T-helper 2 cell treated with Interferon-gamma antibody and Interleukin-4, amounts not matched to agents 100 ng/mL and 5 ng/mL, for 36 hours (primary cell): ENCODE data around the gene LGR4. TPM values are rescaled to one million over a fixed set of nuclear protein-coding genes. Genes with fewer than 3 reads are reported as not detected.

ENCODE experiments used
- intact Hi-C: fragments of 100-400 bp; cut with micrococcal nuclease; formaldehyde crosslinking; loops from one replicate; pipeline ENCODE4 v1.15.1; 2023
- total RNA-seq: library from RNA; stranded (reverse); gene quantifications from 2 replicates; pipeline ENCODE4 v1.2.3, GENCODE V29; 2022

The LGR4 gene
- total RNA-seq, 1 donor from 2014 or later: 0.11 TPM

DNA sequence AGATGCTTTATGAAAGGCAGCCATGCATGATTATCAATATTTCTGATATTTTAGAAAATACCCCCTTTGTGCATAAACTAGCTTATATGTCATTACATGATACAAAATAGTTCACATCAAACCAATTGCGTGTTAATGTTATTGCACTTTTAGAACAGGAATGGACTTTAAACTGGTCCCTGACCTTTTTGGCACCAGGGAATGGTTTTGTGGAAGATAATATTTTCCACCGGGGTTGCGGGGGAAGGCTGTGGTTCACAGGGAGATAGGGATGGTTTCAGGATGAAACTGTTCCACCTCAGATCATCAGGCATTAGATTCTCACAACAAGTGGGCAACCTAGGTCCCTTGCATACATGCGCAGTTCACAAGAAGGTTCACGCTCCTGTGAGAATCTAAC, 16.5 kb upstream of the LGR4 start:
- intact Hi-C loops: loop anchor here (5.0 kb wide), 3 partner anchors 192 to 1207 kb away; no protein-coding TSS in a partner anchor

GRCh38 chr11:27487706-27488105, 15.1 kb upstream of the LGR4 start:
- intact Hi-C loops: loop anchor here (5.0 kb wide), 3 partner anchors 190 to 1205 kb away; no protein-coding TSS in a partner anchor

DNA sequence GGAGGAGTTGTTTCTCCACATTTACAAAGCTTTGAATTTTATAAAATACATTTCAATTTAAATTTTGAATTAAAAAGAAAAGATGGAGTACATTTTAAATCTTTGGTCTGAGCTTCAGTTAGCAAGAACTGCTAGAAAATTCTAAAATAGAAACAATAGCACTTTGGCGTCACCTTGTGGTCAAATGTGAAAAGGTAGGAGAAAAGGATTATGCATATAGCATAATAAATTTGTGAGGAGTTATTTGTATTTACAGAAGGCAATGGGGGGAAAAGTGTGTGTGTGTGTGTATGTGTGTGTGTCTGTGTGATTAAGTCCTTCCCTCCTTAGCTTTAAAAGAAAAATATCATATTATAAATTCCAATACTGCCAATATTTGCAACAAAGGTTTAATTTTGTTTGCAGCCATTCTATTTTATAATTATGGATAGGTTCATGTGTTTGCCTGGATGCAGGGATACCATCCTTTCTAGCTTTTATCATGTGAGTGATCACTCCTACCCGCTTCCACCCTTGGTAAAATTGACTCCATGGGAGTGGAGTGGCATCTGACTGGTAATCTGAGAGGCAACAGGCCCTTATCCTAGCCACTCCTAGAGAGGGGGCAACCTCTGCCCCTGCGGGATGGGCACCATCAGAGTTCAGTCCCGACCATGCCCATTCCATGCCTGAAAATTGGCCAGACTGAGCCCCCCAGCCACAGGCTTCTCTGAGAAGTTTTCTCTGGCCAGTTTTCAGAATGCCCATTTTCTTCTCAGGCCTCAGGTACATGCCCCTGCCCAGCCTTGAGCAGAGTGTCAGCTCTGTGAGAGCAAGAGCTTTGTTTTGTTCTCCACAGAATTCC, 13.6 kb upstream of the LGR4 start:
- intact Hi-C loops: loop anchor here (1.0 to 5.0 kb wide), 4 partner anchors 189 to 1204 kb away; no protein-coding TSS in a partner anchor

DNA sequence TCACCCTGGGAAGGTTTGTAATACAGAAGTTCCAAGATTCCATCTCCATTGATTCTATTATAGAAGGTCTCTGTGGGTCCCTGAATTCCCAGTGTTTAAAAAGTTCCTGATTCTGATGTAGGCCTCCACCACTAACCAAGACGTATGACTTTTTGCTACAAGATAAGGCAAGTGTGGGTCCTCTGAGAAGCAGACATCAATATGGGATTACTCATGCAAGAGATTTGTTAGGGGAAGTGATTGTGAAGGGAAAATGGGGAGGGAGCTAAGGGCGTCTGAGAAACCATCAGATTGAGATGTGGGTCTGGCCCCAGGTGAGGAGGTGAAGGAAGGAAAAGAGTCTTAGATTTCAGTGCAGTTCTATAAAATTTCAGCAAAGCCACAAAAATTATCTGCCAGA, 10.2 kb upstream of the LGR4 start:
- intact Hi-C loops: no loop called here

DNA sequence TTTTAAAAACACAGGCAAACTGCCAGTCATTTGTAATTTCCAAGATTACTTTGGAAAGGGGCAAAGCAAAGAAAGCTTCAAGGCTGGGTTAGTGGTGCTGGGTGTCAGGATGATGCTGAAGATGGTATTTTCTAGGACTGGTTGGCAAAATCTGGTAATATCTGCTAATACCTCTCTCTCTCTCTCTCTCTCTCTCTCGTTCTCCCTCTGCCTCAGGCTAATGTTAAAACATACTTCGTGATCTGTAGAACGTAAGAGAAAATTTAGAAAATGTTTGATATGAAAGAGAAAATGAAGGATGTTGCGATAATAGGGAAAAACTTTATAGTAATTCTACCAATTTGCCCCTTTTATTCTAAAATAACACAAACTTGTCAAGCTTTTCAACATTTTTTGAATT, 9.4 kb upstream of the LGR4 start:
- intact Hi-C loops: no loop called here

DNA sequence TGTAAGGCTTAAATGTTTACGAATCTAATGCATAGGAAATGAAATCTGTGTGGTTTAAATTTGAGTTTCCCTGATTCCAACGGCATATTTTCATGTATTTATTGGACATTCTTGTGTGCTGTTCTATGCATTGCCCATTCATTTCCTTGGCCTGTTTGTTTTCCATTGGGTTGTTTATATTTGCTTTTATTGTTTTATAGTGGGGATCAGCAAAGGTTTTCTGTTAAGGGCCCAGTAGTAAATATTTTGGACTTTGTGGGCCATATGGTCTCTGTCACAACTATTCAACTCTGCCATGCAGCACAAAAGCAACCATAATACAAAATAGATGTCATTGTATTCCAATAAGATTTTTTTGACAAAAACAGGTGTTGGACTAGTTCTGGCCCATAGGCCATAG, 5.2 kb upstream of the LGR4 start:
- intact Hi-C loops: no loop called here

GRCh38 chr11:27477243-27477642, 4.7 kb upstream of the LGR4 start:
- intact Hi-C loops: no loop called here

DNA sequence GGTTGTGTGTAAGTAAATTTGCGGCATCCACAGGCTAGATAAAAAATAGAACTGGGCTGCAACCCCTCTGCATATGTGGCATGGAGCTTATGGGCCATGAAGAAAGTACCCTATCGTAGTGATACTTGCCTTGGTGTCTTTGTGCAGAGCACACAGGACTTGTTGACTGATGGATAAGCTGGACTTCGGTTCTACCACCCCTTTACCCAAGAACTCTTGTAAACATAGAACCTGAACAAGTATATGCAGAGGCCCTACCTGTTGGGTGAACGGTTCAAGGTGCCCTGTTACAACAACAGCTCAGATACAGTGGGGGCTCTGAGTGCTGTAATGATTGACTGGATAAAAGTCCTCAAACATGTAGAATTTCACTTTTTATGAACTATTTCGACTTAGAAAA, 3.0 kb upstream of the LGR4 start:
- intact Hi-C loops: no loop called here

DNA sequence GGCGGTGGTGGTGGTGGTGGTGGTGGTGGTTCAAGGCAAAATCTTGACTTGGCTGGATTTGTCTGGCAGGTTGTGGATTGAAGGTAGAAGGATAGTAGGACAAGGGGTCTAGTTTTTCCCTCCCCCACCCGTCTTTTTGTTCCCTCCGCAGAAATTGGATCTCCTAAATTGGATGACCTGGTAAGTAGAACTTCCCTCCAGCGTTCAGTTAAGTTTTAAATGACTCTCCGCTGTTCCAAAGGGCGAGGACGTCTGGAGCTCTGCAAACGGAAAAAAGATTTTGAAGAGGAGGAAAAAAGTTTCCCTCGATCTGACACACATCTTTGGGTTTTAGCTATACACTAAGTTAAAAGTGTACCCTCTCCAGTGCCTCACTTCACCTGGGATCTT, 422 bp upstream of the LGR4 start:
- intact Hi-C loops: loop anchor here (5.0 kb wide), 1 partner anchor 34 kb away; the partner anchor contains the start of gene LIN7C

- intact Hi-C loops: loop anchor here (1.0 to 5.0 kb wide), 2 partner anchors 36 to 108 kb away; partner anchors contain the start of genes CCDC34 and LIN7C
Measured at GRCh38 chr11:27471589-27472397, 797 bp downstream of the LGR4 start.

DNA sequence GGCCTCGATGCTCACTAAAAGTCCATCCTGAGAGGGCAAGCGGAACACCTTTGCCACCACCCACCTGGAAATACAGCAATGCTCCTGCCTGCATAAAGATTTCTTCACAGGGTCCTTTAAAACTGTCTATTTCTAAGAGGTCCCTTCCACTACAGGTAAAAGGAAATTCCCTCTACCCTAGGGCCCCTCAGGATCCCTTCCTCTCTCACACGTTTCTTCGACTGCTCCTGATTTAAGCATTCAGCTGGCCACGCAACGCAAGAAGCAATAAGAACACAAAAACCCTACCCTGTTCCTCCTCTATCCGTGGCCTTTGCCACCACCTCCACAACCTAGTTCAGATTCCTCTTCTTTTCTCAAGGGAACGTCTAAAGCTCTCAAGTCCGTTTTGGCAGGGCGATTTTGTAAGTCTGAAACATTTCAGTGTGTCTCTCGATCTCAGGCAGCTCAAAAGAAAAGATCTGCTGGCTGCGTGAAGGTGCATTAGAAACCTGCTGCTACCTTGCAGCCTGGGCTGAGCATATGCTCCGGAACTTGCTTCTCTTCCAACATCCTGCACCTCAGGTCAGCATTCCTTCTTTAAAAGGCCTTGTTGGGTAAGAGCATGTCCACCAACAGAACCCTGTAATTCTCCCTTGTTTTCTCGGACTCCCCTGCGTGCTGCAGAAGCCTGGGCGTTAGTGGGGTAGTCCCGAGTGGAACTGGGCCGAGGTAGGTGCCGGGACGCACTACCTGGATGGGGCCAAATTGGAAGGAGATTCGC, 1.6 kb downstream of the LGR4 start:
- intact Hi-C loops: loop anchor here (5.0 kb wide), 1 partner anchor 36 kb away; the partner anchor contains the start of gene LIN7C

- intact Hi-C loops: loop anchor here (5.0 kb wide), 1 partner anchor 37 kb away; the partner anchor contains the start of gene LIN7C
Measured at GRCh38 chr11:27470166-27470565, 2.4 kb downstream of the LGR4 start.

DNA sequence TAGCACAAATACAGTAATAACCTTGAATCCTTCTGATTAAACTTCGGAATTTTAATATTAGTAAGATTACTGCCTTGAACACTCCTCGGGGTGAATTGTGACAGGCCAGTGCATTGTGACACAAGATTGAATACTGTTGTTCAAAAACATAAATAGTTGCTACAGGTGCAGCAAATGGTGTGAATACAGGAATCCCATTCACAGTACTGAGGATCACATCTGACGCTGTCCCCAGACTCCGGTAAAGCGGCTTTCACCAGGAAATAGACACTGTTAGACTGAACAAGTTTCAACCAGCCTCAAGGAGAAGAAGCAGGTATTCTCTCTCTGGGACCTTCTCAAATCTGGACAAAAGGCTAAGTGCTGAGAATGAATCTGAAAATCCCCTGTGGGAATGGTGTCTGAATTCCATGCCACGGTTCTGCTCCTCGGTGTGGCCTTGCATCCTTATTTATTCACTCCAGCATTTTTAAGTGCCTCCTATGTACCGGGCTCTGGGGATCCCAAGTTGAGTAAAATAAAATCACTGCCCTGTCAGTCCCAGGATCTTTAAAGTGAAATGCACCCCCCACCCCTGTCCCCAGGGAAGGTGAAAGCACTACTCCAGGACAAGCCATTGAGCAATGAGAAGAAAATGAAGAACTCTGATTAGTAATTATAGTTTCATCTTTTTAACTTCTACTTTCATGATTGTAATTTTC, 3.4 kb downstream of the LGR4 start:
- intact Hi-C loops: no loop called here

GRCh38 chr11:27468209-27468994, 4.2 kb downstream of the LGR4 start:
- intact Hi-C loops: no loop called here

DNA sequence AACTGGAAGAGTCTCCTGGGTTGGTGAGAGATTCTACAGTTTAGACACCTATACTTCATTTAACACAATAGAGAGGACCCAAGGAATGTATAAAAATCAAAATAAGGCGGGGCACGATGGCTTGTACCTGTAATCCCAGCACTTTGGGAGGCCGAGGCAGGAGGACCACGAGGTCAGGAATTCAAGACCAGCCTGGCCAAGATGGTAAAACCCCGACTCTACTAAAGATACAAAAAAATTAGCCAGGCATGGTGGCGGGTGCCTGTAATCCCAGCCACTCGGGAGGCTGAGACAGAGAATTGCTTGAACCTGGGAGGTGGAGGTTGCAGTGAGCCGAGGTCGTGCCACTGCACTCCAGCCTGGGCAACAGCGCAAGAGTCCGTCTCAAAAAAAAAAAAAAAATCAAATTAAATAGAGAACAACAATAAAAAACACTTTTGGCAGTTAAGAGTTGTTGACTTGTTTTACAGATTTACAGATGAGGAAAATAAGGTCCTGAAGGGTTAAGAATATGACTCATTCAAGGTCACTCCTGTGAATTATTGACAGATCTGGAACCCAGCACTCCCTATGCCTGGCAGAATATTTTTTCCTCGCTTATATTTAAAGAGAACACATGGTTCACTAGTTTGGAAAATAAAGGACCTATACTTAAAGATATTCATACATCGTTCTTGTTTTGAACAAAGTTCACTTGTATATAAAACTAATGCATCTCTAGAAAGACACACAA, 5.2 kb downstream of the LGR4 start:
- intact Hi-C loops: no loop called here

DNA sequence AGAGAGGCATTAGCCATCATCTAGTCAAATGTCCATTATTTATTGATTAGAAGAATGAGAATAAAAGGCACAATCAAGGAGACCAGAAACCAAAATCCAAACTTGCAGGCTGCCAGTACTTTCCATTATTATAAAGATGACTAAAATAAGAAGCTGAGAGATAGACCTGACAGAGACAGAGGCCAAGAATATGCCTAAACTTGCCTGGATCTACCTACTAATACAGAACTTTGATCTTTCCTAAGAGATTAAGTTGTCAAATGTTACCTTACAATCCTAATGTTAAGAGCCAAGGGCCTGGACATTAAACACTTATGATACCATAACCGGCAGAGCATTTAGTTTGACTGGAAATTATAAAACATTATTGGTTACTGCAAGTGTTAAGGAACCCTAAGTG, 6.2 kb downstream of the LGR4 start:
- intact Hi-C loops: no loop called here

DNA sequence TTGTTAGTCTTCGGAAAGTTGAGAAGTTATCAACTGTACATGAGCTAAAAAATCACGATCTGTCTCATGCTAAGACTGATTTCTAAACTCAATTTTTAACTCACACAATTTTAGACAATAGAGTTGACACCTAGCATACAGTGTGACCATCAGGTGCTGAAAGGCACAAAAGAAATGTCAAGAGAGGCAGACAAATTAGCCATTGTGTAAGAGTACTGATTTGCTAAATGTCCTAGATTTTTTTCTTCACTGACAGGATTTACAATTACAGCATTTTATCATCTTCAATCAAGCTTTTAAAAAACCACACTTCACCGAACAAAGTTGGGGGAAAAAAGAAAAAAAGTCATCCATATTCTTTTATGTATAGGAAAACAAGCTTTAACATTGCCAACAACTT, 7.0 kb downstream of the LGR4 start:
- intact Hi-C loops: no loop called here

DNA sequence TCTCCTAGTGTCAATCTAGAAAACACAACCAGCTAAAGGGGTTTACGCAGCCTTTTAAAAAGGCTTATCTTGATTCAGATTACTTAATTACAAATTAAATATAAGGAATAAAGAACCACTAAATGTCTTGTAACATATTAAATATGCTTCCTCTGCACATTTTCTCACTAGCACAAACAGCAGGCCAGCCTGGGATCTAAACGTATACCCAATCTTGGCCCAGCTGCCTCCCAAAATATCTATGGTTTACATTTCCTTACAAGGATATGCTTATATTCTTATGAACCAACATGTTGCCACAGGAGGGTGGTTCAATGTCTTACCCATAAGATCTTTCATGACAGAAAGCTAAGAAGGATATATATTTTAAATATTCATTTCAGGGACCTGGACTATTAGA, 7.7 kb downstream of the LGR4 start:
- intact Hi-C loops: no loop called here

- intact Hi-C loops: no loop called here
Measured at GRCh38 chr11:27464289-27464696, 8.3 kb downstream of the LGR4 start.
